GM18519 (cell line): ENCODE data around the gene PNMA8B.
"Not testable (repeated sequence)": the region's sequence is repeated elsewhere in the genome, so short reads cannot be mapped to it uniquely, and the experiment has no call there.

Source experiments
- ATAC-seq: cut with Tn5 transposase; IDR thresholded peaks from one replicate; pipeline ENCODE4 v1.9.1; 2021; ENCODE audit warnings: mild to moderate bottlenecking, moderate library complexity; ENCODE audit not compliant: unreplicated experiment, low FRiP score

The PNMA8B gene, protein sequence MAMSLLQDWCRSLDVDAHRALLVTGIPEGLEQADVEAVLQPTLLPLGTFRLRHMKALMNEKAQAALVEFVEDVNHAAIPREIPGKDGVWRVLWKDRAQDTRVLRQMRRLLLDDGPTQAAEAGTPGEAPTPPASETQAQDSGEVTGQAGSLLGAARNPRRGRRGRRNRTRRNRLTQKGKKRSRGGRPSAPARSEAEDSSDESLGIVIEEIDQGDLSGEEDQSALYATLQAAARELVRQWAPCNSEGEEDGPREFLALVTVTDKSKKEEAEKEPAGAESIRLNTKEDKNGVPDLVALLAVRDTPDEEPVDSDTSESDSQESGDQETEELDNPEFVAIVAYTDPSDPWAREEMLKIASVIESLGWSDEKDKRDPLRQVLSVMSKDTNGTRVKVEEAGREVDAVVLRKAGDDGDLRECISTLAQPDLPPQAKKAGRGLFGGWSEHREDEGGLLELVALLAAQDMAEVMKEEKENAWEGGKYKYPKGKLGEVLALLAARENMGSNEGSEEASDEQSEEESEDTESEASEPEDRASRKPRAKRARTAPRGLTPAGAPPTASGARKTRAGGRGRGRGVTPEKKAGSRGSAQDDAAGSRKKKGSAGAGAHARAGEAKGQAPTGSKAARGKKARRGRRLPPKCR

DNA sequence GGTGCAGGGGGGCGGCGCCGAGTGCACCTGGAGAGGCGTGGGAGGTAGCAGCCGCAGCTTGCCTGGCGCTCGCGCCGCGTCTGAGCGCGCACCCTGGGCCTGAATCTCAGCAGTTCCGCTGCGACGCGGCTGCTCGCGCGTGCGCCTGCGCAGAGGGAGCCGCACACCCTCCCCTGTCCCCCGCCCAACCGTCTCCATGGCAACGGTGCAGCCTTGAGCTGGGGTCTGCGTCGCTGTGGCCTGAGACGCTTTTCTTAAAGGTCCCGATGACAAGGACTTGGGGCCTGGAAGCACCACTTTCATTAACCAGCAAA, at the start of gene PNMA8B:
Gene PNMA8B (minus strand): TSS at position 82 of the 314 bp plus-strand sequence. CDS start 402 bp downstream, outside the sequence.
- no peak for ATAC-seq

DNA sequence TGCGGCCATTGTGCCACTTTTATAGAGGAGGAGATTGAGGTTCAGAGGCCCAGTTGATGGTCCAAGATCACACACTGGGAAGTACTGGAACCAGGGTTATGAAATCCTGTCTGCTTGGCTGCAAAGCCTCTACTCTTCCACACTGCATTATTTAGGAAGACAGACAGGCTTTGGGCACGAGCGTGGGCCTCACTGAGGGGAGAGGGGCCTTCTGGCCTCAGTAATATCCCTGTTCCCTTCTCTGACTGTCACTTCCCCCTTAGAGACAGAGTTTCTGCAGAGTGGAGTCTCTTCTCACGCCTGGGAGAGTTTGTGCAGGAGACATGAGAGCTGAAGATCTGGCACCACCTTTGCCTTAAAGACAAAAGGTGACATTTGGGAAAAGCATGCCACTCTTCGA, 49.0 kb upstream of the PNMA8B start:
- ATAC-seq, result no peak

DNA sequence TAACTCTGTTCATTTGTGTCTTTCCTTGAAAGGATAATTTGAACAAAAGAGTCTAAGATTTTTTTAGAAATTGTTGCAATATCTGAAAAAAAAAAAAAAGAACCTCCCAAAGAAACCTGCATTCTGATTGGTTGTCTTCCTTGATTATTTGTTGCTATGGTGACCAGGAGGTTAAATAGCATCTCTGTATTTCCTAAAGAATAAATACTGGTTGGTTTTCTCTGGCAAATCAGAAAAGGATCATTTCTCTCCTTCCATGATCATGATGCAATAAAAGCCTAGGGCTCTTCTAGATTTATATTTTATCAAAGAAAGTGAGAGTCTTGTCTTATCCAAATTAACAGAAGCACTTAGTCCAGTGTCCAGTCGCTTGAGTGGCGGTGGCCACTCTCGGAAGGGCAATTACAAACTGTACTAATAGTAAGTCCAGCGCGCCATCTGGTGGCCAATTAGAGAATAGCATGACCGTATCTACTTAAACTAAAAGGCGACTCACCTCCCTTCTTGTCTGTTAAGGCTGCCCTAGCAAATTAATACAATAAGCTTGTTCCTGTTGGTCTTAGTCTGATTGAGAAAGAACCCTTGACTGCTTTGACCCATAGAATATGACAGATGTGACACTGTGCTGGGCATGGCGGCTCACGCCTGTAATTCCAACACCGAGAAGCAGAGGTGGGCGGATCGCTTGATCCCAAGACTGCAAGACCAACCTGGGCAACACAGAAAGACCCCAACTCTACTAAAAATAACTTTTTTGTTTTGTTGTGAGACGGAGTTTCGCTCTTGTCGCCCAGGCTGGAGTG, 47.0 kb upstream of the PNMA8B start:
- no peak for ATAC-seq

DNA sequence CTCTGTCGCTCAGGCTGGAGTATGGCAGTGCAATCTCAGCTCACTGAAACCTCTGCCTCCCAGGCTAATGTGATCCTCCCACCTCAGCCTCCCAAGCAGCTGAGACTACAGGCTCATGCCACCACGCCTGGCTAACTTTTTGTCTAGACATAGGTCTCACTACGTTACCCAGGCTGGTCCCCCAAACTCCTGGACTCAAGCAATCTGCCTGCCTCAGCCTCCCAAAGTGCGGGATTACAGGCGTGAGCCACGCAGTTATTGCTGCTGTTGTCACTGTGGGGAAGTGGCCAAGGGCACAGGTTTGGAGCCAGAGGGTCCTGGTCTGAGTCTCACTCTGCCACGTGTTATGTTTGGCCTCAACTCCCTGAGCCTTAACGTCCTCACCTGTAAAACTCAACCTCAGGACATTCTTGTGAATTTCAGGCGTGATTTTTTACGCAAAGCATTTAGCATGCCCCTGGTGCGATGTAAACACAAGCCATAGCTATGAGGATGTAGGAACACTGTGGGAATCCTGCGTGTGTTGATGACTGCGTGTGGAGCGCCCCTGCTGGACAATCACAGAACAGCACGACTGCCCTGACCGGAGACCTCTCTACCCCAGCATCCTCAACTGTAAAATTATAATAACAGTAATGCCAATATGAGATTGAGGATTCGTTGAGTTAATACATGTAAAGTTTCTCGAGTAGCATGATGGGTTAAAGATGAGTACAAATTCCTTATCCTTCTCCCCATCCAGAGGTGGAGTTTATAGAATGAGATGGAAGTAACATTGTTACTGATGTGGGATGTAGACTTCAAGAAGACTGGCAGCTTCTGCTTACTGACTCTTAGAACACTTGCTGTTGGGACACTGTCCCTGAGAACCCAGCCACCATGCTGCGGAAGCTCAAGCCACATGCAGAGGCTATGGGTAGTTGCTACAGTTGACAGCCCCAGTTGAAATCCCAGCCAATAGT, 41.8 kb upstream of the PNMA8B start:
- no peak for ATAC-seq

DNA sequence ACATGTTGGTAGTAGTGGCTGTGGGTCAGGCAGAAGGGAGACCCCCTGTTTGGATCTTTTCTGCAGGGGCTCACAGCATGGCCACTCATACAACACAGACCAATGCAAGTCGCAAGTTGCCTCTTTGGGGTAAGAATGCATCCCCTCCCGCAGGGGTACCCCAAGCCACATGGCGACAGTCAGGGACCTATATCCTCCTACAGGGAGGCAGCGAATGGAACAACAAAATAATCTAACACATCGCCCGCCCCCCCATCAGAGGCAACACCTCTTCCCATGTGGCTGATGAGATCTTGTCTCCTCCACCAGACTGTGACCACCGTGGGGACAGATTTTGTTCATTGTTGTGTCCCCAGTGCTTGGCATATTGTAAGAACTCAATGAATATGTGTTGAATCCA, 40.7 kb upstream of the PNMA8B start:
- ATAC-seq, result no peak

DNA sequence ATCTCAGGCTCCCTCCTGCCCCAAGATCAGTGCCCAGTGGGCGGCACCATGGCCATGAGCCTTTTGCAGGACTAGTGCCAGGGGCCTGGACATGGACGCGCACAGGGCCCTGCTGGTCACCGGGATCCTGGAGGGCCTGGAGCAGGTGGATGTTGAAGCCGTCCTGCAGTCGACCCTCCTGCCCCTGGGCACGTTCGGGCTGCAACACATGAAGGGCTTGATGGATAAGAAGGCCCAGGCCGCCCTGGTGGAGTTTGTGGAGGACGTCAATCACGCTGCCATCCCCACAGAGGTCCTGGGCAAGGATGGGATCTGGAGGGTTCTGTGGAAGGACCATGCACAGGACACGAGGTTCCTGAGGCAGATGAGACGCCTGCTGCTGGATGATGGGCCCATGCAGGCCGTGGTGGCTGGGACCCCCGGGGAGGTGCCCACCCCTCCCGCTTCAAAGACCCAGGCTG, 38.0 kb upstream of the PNMA8B start:
- no peak for ATAC-seq

DNA sequence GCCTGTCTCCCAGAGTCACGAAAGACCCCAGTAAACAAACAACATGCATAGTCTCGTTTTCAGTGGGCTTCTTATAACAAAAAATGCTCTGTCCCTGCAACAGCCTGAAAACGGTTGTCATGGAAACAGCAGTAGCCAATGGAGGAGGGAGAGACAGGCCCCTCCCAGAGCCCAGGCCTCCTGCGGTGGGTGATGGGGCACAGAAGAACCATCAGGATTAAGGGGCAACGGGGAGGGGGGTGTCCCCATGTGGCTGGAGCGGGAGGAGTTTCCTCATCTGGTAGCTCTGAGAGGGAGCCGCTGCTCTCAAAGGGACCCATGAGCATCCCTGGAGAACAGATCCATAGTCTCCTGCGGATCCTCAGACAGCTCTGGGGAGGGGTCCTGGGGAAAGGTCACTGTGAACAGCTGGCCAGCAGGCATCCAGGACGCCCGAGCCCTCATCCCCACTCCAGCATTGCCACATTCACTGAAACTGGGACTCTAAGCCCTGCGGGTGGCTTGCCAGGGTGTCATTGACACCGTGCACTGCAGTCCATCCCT, 37.5 kb upstream of the PNMA8B start:
- no peak for ATAC-seq

DNA sequence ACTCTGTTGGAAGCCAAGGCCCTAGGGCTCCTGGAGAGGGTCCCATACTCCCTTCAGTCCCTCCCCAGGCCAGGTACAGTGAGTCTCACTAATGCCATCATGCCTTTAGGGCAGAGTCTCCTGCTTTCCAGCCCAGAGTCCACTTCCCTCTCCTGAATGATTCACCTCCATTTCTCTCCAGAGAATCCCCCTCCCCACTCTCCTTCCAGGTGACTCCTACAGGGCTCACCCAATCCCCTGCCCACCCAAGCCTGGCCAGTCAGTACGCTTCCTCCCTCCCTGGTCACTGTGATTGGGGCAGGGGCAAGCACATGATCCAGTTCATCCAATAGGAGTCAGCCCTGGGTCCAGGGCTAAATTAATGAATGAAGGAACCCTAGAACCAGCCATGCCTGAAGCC, 35.0 kb upstream of the PNMA8B start:
- no peak for ATAC-seq

DNA sequence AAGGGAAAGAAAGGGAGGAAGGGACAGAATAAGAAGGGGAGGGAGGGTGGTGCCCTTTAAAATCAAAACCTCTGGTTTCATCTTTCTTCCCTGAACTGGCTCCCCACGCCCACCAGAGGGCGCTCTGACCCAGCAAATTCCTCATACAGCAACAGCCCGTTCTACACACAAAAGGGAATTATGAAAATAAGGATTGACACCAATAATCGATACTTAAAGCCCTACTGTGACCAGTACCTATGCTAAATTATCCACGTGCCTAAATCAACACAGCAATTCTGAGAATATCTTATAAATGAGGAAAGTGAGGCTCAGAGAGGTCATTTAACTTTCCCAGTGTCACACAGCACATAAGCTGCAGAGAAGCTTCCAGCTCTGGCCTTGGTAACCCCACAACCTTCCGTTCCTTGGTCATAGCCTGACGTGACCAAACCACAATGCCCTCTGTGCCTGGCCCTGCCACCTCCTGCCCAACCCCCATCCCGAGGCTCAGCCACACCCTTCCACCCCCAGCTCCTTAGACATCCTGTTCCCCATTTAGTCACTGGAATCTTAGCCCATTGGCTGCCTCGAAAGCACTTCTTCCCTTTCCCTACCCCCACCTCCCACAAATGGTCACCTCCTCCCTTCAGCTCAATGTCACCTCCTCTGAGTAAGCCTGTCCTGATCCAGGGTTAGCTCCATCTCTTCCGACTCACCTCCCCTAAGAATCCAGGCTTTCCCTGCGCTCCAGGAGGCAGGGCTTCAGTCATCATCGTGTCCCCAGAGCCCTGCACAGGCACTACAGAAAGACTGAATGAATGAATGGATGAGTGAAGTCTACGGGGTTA, 34.2 kb upstream of the PNMA8B start:
- no peak for ATAC-seq

DNA sequence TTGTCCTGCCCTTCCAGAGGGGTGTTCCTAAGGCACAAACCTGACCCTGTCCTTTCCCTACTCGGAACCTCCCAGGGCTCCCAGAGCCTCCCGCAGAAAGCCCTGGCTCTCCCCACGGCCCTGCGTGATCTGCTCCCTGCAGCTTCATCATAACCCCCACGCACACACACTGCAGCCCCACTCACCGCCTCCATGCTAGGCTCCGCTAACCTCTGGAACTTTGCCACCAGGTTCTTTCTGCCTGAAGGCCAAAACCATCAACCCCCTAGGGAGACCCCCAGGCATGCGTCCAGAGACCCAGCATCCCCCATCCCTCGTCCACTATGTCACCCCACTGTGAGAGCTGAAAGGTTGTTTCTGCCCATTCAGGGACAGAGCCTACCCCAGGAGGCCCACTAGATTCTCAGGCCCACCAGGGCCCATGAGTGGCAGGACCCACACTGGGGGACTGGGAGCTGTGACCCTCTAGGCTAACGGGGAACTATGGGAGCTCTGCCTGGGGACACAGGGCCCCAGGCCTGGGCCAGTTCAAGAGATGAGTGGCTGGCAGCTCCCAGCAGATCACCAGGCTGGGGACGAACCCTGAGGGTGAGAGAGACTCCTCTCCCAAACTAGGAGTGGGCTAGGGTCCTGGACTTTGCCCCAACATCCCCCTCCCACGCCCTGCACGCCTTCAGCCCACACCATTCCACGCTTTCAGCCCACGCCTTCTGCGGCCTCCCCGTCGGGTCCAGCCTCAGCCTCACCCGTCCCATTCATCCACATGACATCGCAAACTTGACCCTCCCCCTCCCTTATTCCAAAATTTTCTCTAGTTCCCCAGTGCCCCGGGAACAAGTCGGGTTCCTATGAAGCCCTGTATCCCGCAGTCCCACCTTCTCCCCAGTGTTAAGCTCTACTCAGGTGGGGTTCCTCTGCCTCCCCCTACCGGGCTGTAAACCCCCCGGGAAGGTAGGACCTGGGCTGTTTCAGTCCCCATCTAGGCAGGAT, 33.2 kb upstream of the PNMA8B start:
- ATAC-seq, result no peak

DNA sequence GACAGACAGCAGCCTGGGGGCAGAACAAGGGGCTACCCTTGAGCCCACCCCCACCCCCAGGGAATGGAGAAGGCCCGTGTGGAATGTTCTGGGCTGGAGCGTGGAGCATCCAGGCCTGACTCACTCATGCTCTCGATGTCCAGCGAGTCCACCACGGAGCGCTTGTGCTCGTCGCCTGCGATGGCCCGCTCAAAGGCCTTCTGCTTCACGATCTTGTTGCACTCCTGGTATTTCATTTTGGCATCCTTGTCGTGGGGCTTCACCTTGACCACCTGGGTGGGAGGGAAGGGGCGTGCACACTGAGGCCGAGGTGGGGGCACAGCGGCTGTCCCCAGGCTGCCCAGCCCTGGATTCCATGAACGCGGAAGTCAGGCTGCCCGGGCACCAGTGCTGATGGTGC, 31.1 kb upstream of the PNMA8B start:
- ATAC-seq, result not testable (repeated sequence)

DNA sequence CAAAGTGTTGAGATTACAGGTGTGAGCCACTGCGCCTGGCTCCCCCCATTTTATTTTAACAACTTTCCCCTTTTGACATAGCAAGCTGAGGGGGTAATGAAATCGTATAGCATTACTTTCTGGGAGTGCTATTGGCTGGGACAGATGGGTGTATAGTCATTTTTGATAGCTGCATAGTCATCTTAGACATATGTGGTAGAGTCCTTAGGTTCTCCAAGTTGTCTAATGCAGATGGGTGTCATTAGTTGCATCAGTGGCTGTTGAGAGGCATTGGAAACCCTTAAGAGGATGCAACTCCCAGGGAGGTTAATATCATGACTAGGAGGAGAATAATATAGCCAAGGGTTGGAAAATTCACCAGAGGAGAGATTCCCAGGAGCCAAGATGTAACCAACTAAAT, 28.6 kb upstream of the PNMA8B start:
- ATAC-seq, result no peak

DNA sequence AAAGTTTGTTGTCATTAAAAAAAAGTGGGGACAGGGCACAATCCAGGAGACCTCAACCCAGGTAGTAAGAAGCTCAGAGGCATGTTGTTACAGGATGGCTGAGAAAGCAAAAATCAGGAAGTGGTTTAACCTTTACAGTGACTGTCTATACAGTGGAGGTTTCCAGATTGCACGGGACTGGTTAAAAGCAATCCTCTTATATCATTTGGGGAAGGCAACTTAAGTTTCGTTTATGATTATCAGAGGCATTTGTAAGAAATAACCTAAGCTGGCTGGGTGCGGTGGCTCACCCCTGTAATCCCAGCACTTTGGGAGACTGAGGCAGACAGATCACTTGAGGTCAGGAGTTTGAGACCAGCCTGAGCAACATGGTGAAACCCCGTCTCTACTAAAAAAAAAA, 27.3 kb upstream of the PNMA8B start:
- ATAC-seq, result not testable (repeated sequence)

DNA sequence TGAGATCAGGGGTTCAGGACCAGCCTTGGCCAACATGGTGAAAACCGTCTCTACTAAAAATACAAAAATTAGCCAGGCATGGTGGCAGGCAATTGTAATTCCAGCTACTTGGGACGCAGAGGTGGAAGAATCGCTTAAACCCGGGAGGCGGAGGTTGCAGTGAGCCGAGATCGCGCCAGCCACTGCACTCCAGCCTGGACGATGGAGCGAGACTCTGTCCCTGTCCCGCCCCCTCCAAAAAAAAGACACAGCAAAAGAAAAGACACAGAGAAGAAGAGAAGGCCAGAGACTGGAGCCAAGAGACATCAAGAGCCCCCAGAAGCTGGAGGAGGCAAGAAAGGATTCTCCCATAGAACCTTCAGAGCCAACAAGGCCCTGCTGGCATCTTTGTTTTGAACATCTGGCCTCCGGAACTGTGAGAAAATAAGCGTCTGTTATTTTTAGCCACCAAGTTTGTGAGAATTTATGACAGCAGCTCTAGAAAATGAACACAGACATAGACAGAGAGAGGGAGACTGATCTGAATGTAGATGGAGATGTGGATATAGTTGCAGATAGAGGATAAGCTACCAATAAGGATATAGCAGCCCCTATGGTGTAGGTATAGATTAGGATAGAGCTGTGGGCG, 25.7 kb upstream of the PNMA8B start:
- ATAC-seq, result no peak

DNA sequence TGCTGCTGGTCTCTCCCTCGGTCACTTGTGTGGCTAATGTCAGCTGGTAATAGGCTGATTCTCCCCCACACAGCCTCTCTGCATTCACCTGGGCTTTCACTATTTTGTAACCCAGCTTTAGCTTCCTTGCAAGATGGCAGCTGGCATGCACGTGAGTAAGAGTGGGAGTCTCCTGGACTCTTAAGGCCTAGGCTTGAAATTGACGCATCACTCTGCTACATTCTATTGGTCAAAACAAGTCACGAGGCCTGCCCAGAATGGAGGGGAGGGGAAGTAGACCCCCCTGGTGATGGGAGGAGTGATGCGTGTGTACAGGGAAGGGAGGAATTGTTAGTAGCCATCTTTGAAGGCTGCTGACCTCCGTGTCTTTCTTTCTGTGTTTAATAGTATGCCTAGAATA, 24.9 kb upstream of the PNMA8B start:
- no peak for ATAC-seq

DNA sequence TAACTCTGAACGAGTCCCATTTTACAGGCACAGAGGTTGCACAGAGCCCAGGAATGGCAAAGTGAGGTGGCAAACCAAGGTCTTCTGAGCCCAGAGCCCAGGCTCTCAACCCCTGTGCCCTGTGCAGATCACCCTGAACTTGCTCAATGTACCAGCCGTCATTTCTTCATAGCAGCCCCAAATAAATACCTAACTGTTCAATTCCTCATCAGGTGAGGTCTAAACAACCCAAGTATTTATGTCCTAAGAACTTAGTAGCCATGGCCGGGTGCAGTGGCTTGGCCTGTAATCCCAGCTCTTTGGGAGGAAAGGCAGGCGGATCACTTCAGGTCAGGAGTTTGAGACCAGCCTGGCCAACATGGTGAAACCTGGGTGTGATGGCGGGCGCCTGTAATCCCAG, 21.8 kb upstream of the PNMA8B start:
- ATAC-seq, result no peak

DNA sequence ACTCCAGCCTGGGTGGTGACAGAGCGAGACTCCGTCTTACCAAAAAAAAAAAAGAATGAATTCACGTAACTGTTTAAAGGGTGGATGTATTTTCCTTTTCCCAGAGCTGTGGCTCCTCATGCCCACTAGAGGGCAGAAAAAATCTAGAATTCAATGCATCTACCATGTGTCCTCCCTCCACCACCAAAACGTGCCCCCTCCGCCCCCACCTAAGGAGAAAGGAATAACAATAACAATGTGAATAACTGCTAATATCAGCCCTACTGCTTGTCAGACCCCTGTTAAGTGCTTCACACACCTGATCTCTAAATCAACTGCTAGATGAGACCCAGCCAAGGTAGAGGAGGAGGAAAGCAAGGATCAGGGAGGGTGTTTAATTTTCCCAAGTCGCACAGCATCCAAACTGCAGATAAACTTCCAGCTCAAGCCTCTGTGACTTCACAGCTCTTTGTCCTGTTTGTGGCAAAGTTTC, 20.2 kb upstream of the PNMA8B start:
- no peak for ATAC-seq

DNA sequence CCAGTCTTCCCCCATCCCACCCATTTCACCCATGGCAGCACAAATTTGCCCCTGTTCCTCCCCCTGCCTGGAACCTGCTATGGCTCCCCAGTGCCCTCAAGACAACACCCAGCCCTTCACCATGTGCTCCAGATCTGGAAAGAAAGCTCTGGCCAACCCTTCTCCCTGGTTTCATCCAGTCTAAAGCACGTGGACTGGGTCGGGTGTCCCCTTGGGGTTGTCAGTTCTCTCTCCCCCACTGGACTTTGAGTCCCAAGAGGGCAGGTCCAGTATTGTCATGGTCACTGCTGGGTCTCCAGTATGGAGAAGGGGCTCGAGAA, 19.6 kb upstream of the PNMA8B start:
- ATAC-seq, result no peak
